Body of pancreas (tissue), 4 donors: ENCODE measurements around the gene HDHD3.

Experiments
- POLR2A ChIP-seq, 3 donors: fragments of 450-650 bp; IDR thresholded peaks; one replicate each; pipeline ENCODE4 v1.6.1; 2016; ENCODE audit warnings: antibody characterized with exemption in 3 of 3, mild to moderate bottlenecking in 2 of 3
- TF ChIP-seq, protein P1 (sequence below), 7 experiments: fragments of 450-650 bp in 4 of 7; fragments of 200-600 bp in 3 of 7; sonication (generic) in 3 of 7; IDR thresholded peaks; one replicate each; pipeline ENCODE4 v1.5.1; 2016 to 2019; ENCODE audit warnings: antibody characterized with exemption in 7 of 7

DNA sequence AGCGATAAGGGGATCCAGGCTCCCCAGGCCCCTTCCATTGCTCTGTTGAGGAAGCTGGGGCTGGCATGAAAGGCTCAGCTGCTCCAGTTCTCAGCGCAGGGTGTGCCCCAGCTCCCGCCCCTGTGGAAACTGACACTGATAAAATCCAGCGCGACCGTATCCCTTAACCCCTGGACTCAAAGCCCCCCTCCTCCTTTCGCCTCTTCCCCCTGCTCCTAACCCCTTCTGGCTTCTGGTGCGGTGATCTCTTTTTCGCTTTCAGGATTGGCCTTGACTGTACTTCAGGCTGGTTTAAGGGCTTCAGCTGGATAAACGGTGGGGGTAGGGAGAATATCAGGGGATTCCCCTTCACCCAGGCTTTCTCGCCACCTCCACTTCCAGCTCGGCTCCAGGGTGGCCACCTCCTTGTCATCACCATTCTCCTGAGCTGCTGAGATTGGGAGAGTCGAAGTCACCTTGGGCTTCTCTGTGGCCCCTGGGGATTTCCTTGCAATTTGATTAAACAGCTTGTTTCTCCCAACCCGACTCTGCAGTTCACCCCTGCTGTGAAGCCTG, 26.6 kb downstream of the HDHD3 start:
- TF ChIP-seq, protein P1, sequence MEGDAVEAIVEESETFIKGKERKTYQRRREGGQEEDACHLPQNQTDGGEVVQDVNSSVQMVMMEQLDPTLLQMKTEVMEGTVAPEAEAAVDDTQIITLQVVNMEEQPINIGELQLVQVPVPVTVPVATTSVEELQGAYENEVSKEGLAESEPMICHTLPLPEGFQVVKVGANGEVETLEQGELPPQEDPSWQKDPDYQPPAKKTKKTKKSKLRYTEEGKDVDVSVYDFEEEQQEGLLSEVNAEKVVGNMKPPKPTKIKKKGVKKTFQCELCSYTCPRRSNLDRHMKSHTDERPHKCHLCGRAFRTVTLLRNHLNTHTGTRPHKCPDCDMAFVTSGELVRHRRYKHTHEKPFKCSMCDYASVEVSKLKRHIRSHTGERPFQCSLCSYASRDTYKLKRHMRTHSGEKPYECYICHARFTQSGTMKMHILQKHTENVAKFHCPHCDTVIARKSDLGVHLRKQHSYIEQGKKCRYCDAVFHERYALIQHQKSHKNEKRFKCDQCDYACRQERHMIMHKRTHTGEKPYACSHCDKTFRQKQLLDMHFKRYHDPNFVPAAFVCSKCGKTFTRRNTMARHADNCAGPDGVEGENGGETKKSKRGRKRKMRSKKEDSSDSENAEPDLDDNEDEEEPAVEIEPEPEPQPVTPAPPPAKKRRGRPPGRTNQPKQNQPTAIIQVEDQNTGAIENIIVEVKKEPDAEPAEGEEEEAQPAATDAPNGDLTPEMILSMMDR (IDR thresholded peaks at IDR 0.05): no peak
- no peak for TF ChIP-seq POLR2A (IDR thresholded peaks at IDR 0.05)
